Stimulated activated CD4-positive, alpha-beta T cell treated with anti-CD3 and anti-CD28 coated beads, Interleukin-1b, Interleukin-23, amount 100 ng/mL, for 1 hour (primary cell): ENCODE results near the gene PLA2G4D.

ENCODE experiments used
- DNase-seq, 2 donors: peaks; one replicate each; pipeline ENCODE4 v3.0.0-alpha.2; 2020; ENCODE audit warnings: low read depth in 2 of 2

Gene PLA2G4D

GRCh38 chr15:42072141-42072685 lies 22.1 kb downstream of the PLA2G4D start:
- no peak for DNase-seq

GRCh38 chr15:42071717-42072116 lies 22.6 kb downstream of the PLA2G4D start:
- DNase-seq = no peak

- no peak for DNase-seq
These were observed 23.4 kb downstream of the PLA2G4D start for GRCh38 chr15:42070976-42071350.

GRCh38 chr15:42070279-42070975 lies 23.9 kb downstream of the PLA2G4D start:
- no peak for DNase-seq

- DNase-seq = no peak
These were observed 24.7 kb downstream of the PLA2G4D start for GRCh38 chr15:42069496-42070278.

- DNase-seq = no peak
These were observed 25.3 kb downstream of the PLA2G4D start for GRCh38 chr15:42069025-42069424.

GRCh38 chr15:42068601-42069000 lies 25.8 kb downstream of the PLA2G4D start:
- no peak for DNase-seq

GRCh38 chr15:42066764-42067415 lies 27.5 kb downstream of the PLA2G4D start:
- no peak for DNase-seq

- no peak for DNase-seq
These were observed 28.9 kb downstream of the PLA2G4D start for GRCh38 chr15:42065468-42065867.

- no peak for DNase-seq
These were observed 29.3 kb downstream of the PLA2G4D start for GRCh38 chr15:42065033-42065432.

GRCh38 chr15:42064271-42064670 lies 30.1 kb downstream of the PLA2G4D start:
- DNase-seq = no peak

- DNase-seq = no peak
These were observed 31.1 kb downstream of the PLA2G4D start for GRCh38 chr15:42063122-42063848.

- DNase-seq = no peak
These were observed 32.0 kb downstream of the PLA2G4D start for GRCh38 chr15:42062284-42062806.

- DNase-seq = no peak
These were observed 33.6 kb downstream of the PLA2G4D start for GRCh38 chr15:42060797-42061196.

GRCh38 chr15:42060477-42060763 lies 33.9 kb downstream of the PLA2G4D start:
- no peak for DNase-seq

- peak; percentile 36 to 61 for DNase-seq
These were observed 34.5 kb downstream of the PLA2G4D start for GRCh38 chr15:42059661-42060476.

- DNase-seq = no peak
These were observed 35.6 kb downstream of the PLA2G4D start for GRCh38 chr15:42058791-42059190.

GRCh38 chr15:42057799-42058646 lies 36.3 kb downstream of the PLA2G4D start:
- no peak for DNase-seq

GRCh38 chr15:42056934-42057798 lies 37.2 kb downstream of the PLA2G4D start:
- peak in 1 of 2 donors; percentile 12 for DNase-seq
